Measurements from ENCODE around the gene PPDPF. TPM values are rescaled to one million over a fixed set of nuclear protein-coding genes. Genes with fewer than 3 reads are reported as not detected.

The PPDPF gene
- total RNA-seq, 1 experiment from 2014 or later = 634 TPM

- Mint-ChIP-seq H3K4me1 (ENCODE audit: low read depth, unreplicated experiment) (no peaks in the 10 kb centered on the region), H3K27ac (ENCODE audit: unreplicated experiment) (no peak overlapping the region), H3K36me3 (ENCODE audit: insufficient read depth, unreplicated experiment) (peaks cover 25% of the 10 kb centered on the region), H3K9me3 (ENCODE audit: unreplicated experiment) (no peaks in the 10 kb centered on the region), H3K4me3 (ENCODE audit: unreplicated experiment) (no peak overlapping the region), H3K27me3 (ENCODE audit: insufficient read depth, unreplicated experiment) (no peaks in the 10 kb centered on the region)
- BruUV-seq (replicated peaks) = no TSS peak
- CTCF ChIA-PET = no interaction called here
- POLR2A ChIA-PET = no interaction called here
- Histone ChIP-seq H3K27me3 (replicated peaks; ENCODE audit: control insufficient read depth, insufficient read depth, low read length) (no peaks in the 10 kb centered on the region), H3K4me1 (no peaks in the 10 kb centered on the region), H3K9me3 (no peaks in the 10 kb centered on the region), H3K4me3 (ENCODE audit: low read depth, low read length) (no peak overlapping the region), H3K36me3 (ENCODE audit: control insufficient read depth, insufficient read depth, low read length) (no peaks in the 10 kb centered on the region)
- TF ChIP-seq CTCF (IDR thresholded peaks at IDR 0.05; ENCODE audit: insufficient read depth in 1 of 2, low read depth in 1 of 2, low read length in 1 of 2, severe bottlenecking in 1 of 2, unreplicated experiment in 1 of 2) = no peak
- intact Hi-C loops (cut with micrococcal nuclease; ENCODE audit: unreplicated experiment) = no loop called here
- no peak for DNase-seq
Observed at GRCh38 chr20:63565021-63565698, 44.6 kb downstream of the PPDPF start.

GRCh38 chr20:63565699-63566335, 45.3 kb downstream of the PPDPF start:
- BruUV-seq (replicated peaks) = no TSS peak
- H3K4me3 ChIP-seq (ENCODE audit: low read depth, low read length) = no peak overlapping the region
- DNase-seq = no peak
- H3K9me3 Mint-ChIP-seq (ENCODE audit: unreplicated experiment) = no peaks in the 10 kb centered on the region
- H3K9me3 ChIP-seq = no peaks in the 10 kb centered on the region
- H3K4me1 ChIP-seq = no peaks in the 10 kb centered on the region
- no peak overlapping the region for H3K27ac Mint-ChIP-seq (ENCODE audit: unreplicated experiment)
- no peak overlapping the region for H3K4me3 Mint-ChIP-seq (ENCODE audit: unreplicated experiment)
- no peaks in the 10 kb centered on the region for H3K27me3 ChIP-seq (replicated peaks; ENCODE audit: control insufficient read depth, insufficient read depth, low read length)
- no peak for TF ChIP-seq CTCF (IDR thresholded peaks at IDR 0.05; ENCODE audit: insufficient read depth in 1 of 2, low read depth in 1 of 2, low read length in 1 of 2, severe bottlenecking in 1 of 2, unreplicated experiment in 1 of 2)
- no peaks in the 10 kb centered on the region for H3K4me1 Mint-ChIP-seq (ENCODE audit: low read depth, unreplicated experiment)
- H3K36me3 ChIP-seq (ENCODE audit: control insufficient read depth, insufficient read depth, low read length) = no peaks in the 10 kb centered on the region
- H3K36me3 Mint-ChIP-seq (ENCODE audit: insufficient read depth, unreplicated experiment) = peaks cover 19% of the 10 kb centered on the region
- intact Hi-C loops (cut with micrococcal nuclease; ENCODE audit: unreplicated experiment) = no loop called here
- POLR2A ChIA-PET = interaction anchor here (0.5 kb wide), 1 partner anchor 143 kb away, joined by 3 read pairs; no protein-coding TSS in a partner anchor
- no peaks in the 10 kb centered on the region for H3K27me3 Mint-ChIP-seq (ENCODE audit: insufficient read depth, unreplicated experiment)
- CTCF ChIA-PET = interaction anchor here (0.6 kb wide), 1 partner anchor 27 kb away, joined by 5 read pairs; no protein-coding TSS in a partner anchor

- Mint-ChIP-seq H3K27ac (ENCODE audit: unreplicated experiment) (no peak overlapping the region), H3K4me3 (ENCODE audit: unreplicated experiment) (no peak overlapping the region), H3K9me3 (ENCODE audit: unreplicated experiment) (no peaks in the 10 kb centered on the region), H3K4me1 (ENCODE audit: low read depth, unreplicated experiment) (no peaks in the 10 kb centered on the region), H3K36me3 (ENCODE audit: insufficient read depth, unreplicated experiment) (peaks cover 19% of the 10 kb centered on the region), H3K27me3 (ENCODE audit: insufficient read depth, unreplicated experiment) (no peaks in the 10 kb centered on the region)
- intact Hi-C loops (cut with micrococcal nuclease; ENCODE audit: unreplicated experiment) = no loop called here
- BruUV-seq (replicated peaks) = no TSS peak
- CTCF ChIA-PET = interaction anchor here (0.6 kb wide), 1 partner anchor 28 kb away, joined by 5 read pairs; no protein-coding TSS in a partner anchor
- H3K9me3 ChIP-seq = no peaks in the 10 kb centered on the region
- no peak overlapping the region for H3K4me3 ChIP-seq (ENCODE audit: low read depth, low read length)
- no peak for DNase-seq
- POLR2A ChIA-PET = interaction anchor here (0.5 kb wide), 1 partner anchor 142 kb away, joined by 3 read pairs; no protein-coding TSS in a partner anchor
- no peak for TF ChIP-seq CTCF (IDR thresholded peaks at IDR 0.05; ENCODE audit: insufficient read depth in 1 of 2, low read depth in 1 of 2, low read length in 1 of 2, severe bottlenecking in 1 of 2, unreplicated experiment in 1 of 2)
- no peaks in the 10 kb centered on the region for H3K4me1 ChIP-seq
- H3K27me3 ChIP-seq (replicated peaks; ENCODE audit: control insufficient read depth, insufficient read depth, low read length) = no peaks in the 10 kb centered on the region
- H3K36me3 ChIP-seq (ENCODE audit: control insufficient read depth, insufficient read depth, low read length) = no peaks in the 10 kb centered on the region
Observed at GRCh38 chr20:63566395-63567135, 46.0 kb downstream of the PPDPF start.
